Loucy (cell line): ENCODE measurements around the gene PSMD12.
A peak's percentile ranks its signal among the peaks of the same experiment; 100 is the strongest.

Experiments
- H2AFZ ChIP-seq: fragments of 200-600 bp; sonication (generic); 2 replicates; pipeline ENCODE4 v1.6.0; 2016; ENCODE audit warnings: antibody characterized with exemption, mild to moderate bottlenecking, low read length, moderate library complexity
- H3F3A ChIP-seq: fragments of 200-600 bp; 2 replicates; pipeline ENCODE4 v1.6.0; 2016; ENCODE audit warnings: antibody characterized with exemption, low read depth, mild to moderate bottlenecking
- H3K27me3 ChIP-seq: fragments of 200-600 bp; sonication (generic); 2 replicates; pipeline ENCODE4 v1.6.1; 2014; ENCODE audit warnings: low read length, mild to moderate bottlenecking; ENCODE audit not compliant: insufficient read depth, poor library complexity, severe bottlenecking
- H3K36me3 ChIP-seq: fragments of 200-600 bp; sonication (generic); 2 replicates; pipeline ENCODE4 v1.6.1; 2016; ENCODE audit warnings: low read length; ENCODE audit not compliant: insufficient read depth
- H3K4me1 ChIP-seq: fragments of 200-600 bp; sonication (generic); 2 replicates; pipeline ENCODE4 v1.5.1; 2014; ENCODE audit warnings: low read length, mild to moderate bottlenecking; ENCODE audit not compliant: insufficient read depth, poor library complexity, severe bottlenecking
- H3K4me2 ChIP-seq: fragments of 200-600 bp; sonication (generic); 2 replicates; pipeline ENCODE4 v1.6.0; 2014; ENCODE audit warnings: antibody characterized with exemption, low read length, low read depth, mild to moderate bottlenecking; ENCODE audit not compliant: poor library complexity, severe bottlenecking
- H3K4me3 ChIP-seq: fragments of 200-600 bp; sonication (generic); 2 replicates; pipeline ENCODE4 v1.5.1; 2014; ENCODE audit warnings: low read length, mild to moderate bottlenecking, mixed read lengths; ENCODE audit not compliant: poor library complexity, severe bottlenecking
- H3K79me2 ChIP-seq: fragments of 200-600 bp; sonication (generic); 2 replicates; pipeline ENCODE4 v1.6.1; 2014; ENCODE audit warnings: low read length; ENCODE audit not compliant: insufficient read depth
- H3K9ac ChIP-seq: fragments of 200-600 bp; sonication (generic); 2 replicates; pipeline ENCODE4 v1.6.0; 2014; ENCODE audit warnings: mild to moderate bottlenecking, low read depth, low read length, moderate library complexity; ENCODE audit not compliant: poor library complexity, severe bottlenecking
- H3K9me2 ChIP-seq: fragments of 200-600 bp; sonication (generic); replicated peaks from 2 replicates; pipeline ENCODE4 v1.6.1; 2016; ENCODE audit warnings: low read depth, low read length, mixed read lengths
- H3K9me3 ChIP-seq: fragments of 200-600 bp; sonication (generic); 2 replicates; pipeline ENCODE4 v1.6.1; 2014; ENCODE audit warnings: mild to moderate bottlenecking, antibody characterized with exemption, low read length, low read depth; ENCODE audit not compliant: insufficient read depth
- H4K20me1 ChIP-seq: fragments of 200-600 bp; sonication (generic); 2 replicates; pipeline ENCODE4 v1.6.0; 2014; ENCODE audit warnings: antibody characterized with exemption, low read length, mild to moderate bottlenecking; ENCODE audit not compliant: insufficient read depth, poor library complexity, severe bottlenecking
- EZH2phosphoT487 ChIP-seq: fragments of 200-600 bp; IDR thresholded peaks from 2 replicates; pipeline ENCODE4 v1.6.1; 2018; ENCODE audit warnings: antibody characterized with exemption, mild to moderate bottlenecking, moderate library complexity, borderline replicate concordance
- TF ChIP-seq, protein P1 (sequence below): fragments of 200-600 bp; sonication (generic); conservative IDR thresholded peaks from 2 replicates; pipeline ENCODE4 v1.5.1; 2014; ENCODE audit warnings: mild to moderate bottlenecking, antibody characterized with exemption, low read length

PSMD12 gene

DNA sequence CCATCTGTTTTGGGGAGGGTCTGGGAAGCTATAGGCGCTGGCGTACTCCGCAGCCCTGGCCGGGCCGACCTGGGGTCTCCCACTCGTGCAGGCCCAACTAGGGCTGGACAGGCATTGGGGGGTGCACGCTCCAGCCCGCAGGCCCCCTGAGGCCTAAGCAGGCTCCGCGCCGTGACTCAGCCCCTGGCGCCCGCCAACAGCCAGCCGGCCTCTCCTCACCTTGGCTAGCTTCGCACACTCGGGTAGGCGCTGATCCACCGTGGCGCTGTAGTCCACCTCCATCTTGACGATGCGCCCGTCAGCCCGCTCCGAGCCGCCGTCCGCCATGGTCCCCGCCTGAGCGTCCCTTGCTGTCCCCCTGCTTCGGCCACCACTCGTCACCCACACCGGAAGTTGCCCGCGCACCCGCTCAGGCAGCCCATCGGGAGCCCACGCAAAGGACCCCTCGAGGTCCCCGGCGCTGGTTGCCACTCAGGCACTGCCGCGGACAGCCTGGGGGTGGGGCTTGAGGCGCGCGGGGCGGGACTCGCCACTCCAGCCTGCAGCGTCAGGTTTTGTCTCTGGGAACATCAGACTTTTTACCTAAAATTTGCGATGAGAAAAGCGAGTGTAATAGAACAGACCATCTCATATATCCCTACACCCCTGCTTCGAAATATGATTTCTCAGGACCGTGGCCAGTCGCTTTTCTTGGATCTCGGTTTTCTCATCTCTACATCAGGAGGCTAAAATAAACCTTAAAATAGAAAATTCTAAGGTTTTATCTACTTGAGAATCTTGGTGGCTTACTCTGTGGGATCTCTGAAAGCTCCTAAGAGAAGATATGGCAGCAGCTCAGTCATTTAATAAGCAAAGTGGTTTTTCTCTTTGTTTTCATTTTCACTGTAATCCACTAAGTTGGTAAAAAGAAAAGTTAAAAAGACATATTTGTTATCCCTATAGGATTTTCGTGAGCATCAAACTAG is at the start of gene PSMD12:
Gene PSMD12 (minus strand): TSS at position 385 of the 965 bp plus-strand sequence. CDS start 58 bp downstream, at position 327.
- Histone ChIP-seq H3K4me2 (peak within 1 kb of the TSS; percentile 98), H3K79me2 (peaks cover 50% of the 10 kb centered on the region), H3K4me3 (peak within 1 kb of the TSS; percentile 99), H3K9ac (peak within 1 kb of the TSS; percentile 90), H3K9me2 (no peaks in the 10 kb centered on the region), H3F3A (no peaks in the 10 kb centered on the region), H3K9me3 (no peaks in the 10 kb centered on the region), H2AFZ (peak within 1 kb of the TSS; percentile 85), H3K4me1 (peaks cover 35% of the 10 kb centered on the region), H3K27me3 (no peaks in the 10 kb centered on the region), H3K36me3 (no peaks in the 10 kb centered on the region), H4K20me1 (peaks cover 46% of the 10 kb centered on the region)
- TF ChIP-seq, protein P1, sequence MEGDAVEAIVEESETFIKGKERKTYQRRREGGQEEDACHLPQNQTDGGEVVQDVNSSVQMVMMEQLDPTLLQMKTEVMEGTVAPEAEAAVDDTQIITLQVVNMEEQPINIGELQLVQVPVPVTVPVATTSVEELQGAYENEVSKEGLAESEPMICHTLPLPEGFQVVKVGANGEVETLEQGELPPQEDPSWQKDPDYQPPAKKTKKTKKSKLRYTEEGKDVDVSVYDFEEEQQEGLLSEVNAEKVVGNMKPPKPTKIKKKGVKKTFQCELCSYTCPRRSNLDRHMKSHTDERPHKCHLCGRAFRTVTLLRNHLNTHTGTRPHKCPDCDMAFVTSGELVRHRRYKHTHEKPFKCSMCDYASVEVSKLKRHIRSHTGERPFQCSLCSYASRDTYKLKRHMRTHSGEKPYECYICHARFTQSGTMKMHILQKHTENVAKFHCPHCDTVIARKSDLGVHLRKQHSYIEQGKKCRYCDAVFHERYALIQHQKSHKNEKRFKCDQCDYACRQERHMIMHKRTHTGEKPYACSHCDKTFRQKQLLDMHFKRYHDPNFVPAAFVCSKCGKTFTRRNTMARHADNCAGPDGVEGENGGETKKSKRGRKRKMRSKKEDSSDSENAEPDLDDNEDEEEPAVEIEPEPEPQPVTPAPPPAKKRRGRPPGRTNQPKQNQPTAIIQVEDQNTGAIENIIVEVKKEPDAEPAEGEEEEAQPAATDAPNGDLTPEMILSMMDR = no peak
- TF ChIP-seq EZH2phosphoT487 = no peak

DNA sequence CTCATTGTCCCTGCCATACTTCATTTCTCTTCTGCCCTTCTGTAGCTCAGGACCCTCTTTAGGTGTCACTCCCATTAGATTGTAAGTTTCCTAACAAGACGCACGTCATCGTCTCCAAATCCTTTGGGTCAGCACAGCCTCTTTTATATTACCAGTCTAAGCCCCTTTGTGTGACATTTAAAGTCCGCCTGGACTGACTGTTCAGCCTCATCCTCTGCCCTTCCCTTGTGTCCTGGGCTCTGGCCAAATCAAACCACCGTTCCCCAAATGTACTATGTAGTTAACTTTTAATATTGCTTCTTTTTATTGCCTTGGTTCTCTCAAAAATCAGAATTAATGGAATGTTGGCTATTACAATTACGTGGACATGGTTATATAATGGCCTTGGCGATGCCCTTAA is 48.9 kb upstream of the PSMD12 start:
- Histone ChIP-seq H3K79me2 (no peaks in the 10 kb centered on the region), H3F3A (no peaks in the 10 kb centered on the region), H3K9ac (no peak overlapping the region)

DNA sequence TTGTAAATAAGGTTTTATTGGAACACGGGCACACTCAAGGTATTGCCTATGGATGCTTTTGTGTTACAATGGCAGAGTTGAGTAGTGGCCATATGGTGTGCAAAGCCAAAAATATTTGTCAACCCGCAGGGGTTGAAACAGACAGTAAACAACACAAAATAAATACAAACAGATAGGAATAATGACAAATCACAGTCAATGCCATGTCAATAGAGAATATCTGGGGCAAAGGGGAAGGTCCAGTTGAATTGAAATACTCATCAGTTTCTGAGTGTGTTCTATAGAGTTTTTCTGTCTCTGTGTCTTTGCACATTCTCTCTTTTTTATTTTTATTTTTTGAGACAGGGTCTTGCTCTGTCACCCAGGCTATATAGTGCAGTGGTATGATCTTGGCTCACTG is 48.2 kb upstream of the PSMD12 start:
- Histone ChIP-seq H3K27me3 (no peaks in the 10 kb centered on the region), H2AFZ (no peak overlapping the region), H3F3A (no peaks in the 10 kb centered on the region), H3K4me2 (no peak overlapping the region), H3K79me2 (no peaks in the 10 kb centered on the region), H3K9me2 (no peaks in the 10 kb centered on the region), H3K9me3 (no peaks in the 10 kb centered on the region), H3K36me3 (no peaks in the 10 kb centered on the region), H3K4me1 (no peaks in the 10 kb centered on the region), H4K20me1 (no peaks in the 10 kb centered on the region), H3K4me3 (no peak overlapping the region), H3K9ac (no peak overlapping the region)
- no peak for TF ChIP-seq EZH2phosphoT487
- TF ChIP-seq, protein P1 = no peak

More for the DNA sequence above, 48.9 kb upstream of the PSMD12 start:
- no peaks in the 10 kb centered on the region for H3K4me1 ChIP-seq
- no peak overlapping the region for H2AFZ ChIP-seq
- H3K27me3 ChIP-seq = no peaks in the 10 kb centered on the region
- no peak overlapping the region for H3K4me2 ChIP-seq
- H3K36me3 ChIP-seq = no peaks in the 10 kb centered on the region
- H4K20me1 ChIP-seq = no peaks in the 10 kb centered on the region
- H3K9me2 ChIP-seq = no peaks in the 10 kb centered on the region
- no peak overlapping the region for H3K4me3 ChIP-seq
- TF ChIP-seq, protein P1 = no peak
- no peak for TF ChIP-seq EZH2phosphoT487
- no peaks in the 10 kb centered on the region for H3K9me3 ChIP-seq
